ENCODE results near the gene EIF5A2. TPM values are rescaled to one million over a fixed set of nuclear protein-coding genes. Genes with fewer than 3 reads are reported as not detected.
"Not testable (repeated sequence)": the region's sequence is repeated elsewhere in the genome, so short reads cannot be mapped to it uniquely, and the experiment has no call there.

The EIF5A2 gene
- total RNA-seq, 1 donor from 2014 or later, result 10.0 TPM

GRCh38 chr3:170947018-170947769 is 38.8 kb upstream of the EIF5A2 start:
- H3K4me1 Mint-ChIP-seq (ENCODE audit: unreplicated experiment), result no peaks in the 10 kb centered on the region
- no peak for DNase-seq (ENCODE audit: extremely low spot score, unreplicated experiment)
- TF ChIP-seq CTCF (conservative IDR thresholded peaks at IDR 0.05), result no peak
- no peaks in the 10 kb centered on the region for H3K36me3 Mint-ChIP-seq
- H3K9me3 Mint-ChIP-seq, result no peaks in the 10 kb centered on the region
- no peaks in the 10 kb centered on the region for H3K27me3 Mint-ChIP-seq
- no peak overlapping the region for H3K27ac Mint-ChIP-seq
- H3K4me3 Mint-ChIP-seq, result no peak overlapping the region

- Mint-ChIP-seq H3K27me3 (no peaks in the 10 kb centered on the region), H3K9me3 (peaks cover 16% of the 10 kb centered on the region)
These were observed 33.6 kb upstream of the EIF5A2 start for GRCh38 chr3:170942011-170942410.

GRCh38 chr3:170941551-170941950 is 33.1 kb upstream of the EIF5A2 start:
- Mint-ChIP-seq H3K9me3 (peaks cover 16% of the 10 kb centered on the region), H3K4me1 (ENCODE audit: unreplicated experiment) (no peaks in the 10 kb centered on the region), H3K4me3 (no peak overlapping the region), H3K27me3 (no peaks in the 10 kb centered on the region), H3K27ac (no peak overlapping the region), H3K36me3 (no peaks in the 10 kb centered on the region)
- no peak for TF ChIP-seq CTCF (conservative IDR thresholded peaks at IDR 0.05)
- no peak for DNase-seq (ENCODE audit: extremely low spot score, unreplicated experiment)

More at GRCh38 chr3:170942011-170942410, 33.6 kb upstream of the EIF5A2 start:
- Mint-ChIP-seq H3K4me3 (no peak overlapping the region), H3K4me1 (ENCODE audit: unreplicated experiment) (no peaks in the 10 kb centered on the region), H3K27ac (no peak overlapping the region), H3K36me3 (no peaks in the 10 kb centered on the region)
- no peak for TF ChIP-seq CTCF (conservative IDR thresholded peaks at IDR 0.05)
- DNase-seq (ENCODE audit: extremely low spot score, unreplicated experiment), result no peak

GRCh38 chr3:170933039-170933438 is 24.6 kb upstream of the EIF5A2 start:
- not testable (repeated sequence) for H3K27ac Mint-ChIP-seq; H3K4me1 Mint-ChIP-seq (ENCODE audit: unreplicated experiment); H3K27me3 Mint-ChIP-seq; H3K9me3 Mint-ChIP-seq; H3K4me3 Mint-ChIP-seq; DNase-seq (ENCODE audit: extremely low spot score, unreplicated experiment); H3K36me3 Mint-ChIP-seq

GRCh38 chr3:170923553-170923952 is 15.1 kb upstream of the EIF5A2 start:
- H3K4me3 Mint-ChIP-seq; H3K36me3 Mint-ChIP-seq; H3K4me1 Mint-ChIP-seq (ENCODE audit: unreplicated experiment); H3K27ac Mint-ChIP-seq; H3K27me3 Mint-ChIP-seq; H3K9me3 Mint-ChIP-seq; DNase-seq (ENCODE audit: extremely low spot score, unreplicated experiment): not testable (repeated sequence)

- no peak overlapping the region for H3K4me3 Mint-ChIP-seq
- no peaks in the 10 kb centered on the region for H3K36me3 Mint-ChIP-seq
- no peak for DNase-seq (ENCODE audit: extremely low spot score, unreplicated experiment)
- no peaks in the 10 kb centered on the region for H3K27me3 Mint-ChIP-seq
- no peak overlapping the region for H3K27ac Mint-ChIP-seq
- no peak for TF ChIP-seq CTCF (conservative IDR thresholded peaks at IDR 0.05)
- H3K9me3 Mint-ChIP-seq, result peaks cover 20% of the 10 kb centered on the region
- H3K4me1 Mint-ChIP-seq (ENCODE audit: unreplicated experiment), result no peaks in the 10 kb centered on the region
These were observed 10.3 kb upstream of the EIF5A2 start for GRCh38 chr3:170918715-170919114.
